HCT116 (cell line): Measurements from ENCODE around the gene FCHSD2. TPM values are rescaled to one million over a fixed set of nuclear protein-coding genes. Genes with fewer than 3 reads are reported as not detected.

Source experiments
- ATAC-seq: fragments of 200-7000 bp; cut with Tn5 transposase; 2 replicates; pipeline ENCODE4 v1.9.1; 2020; ENCODE audit warnings: mild to moderate bottlenecking, moderate library complexity
- BruUV-seq: library from RNA; stranded (reverse); fragments of 400-500 nt; replicated peaks from 2 replicates; lab custom pipeline; 2021; lab: Mats Ljungman, UMichigan
- CTCF ChIA-PET: fragments of 300-600 bp; sonication (Branson Sonifier 250); formaldehyde crosslinking; loops from one replicate; lab custom pipeline; 2021; ENCODE audit warnings: antibody characterized with exemption; lab: Charles Lee
- POLR2A ChIA-PET: fragments of 300-600, 350-600 bp; sonication (Branson Sonifier 250); formaldehyde crosslinking; loops from one replicate; lab custom pipeline; 2021; ENCODE audit warnings: antibody characterized with exemption; lab: Charles Lee
- RAD21 ChIA-PET, 2 experiments: fragments of 300-600 bp; sonication (Branson Sonifier 250); formaldehyde crosslinking; loops; one replicate each; lab custom pipeline; 2023; ENCODE audit warnings: low total read pairs in 2 of 2; ENCODE audit not compliant: uncharacterized antibody in 2 of 2, unreplicated experiment in 2 of 2, low non-redundant PET in 1 of 2; lab: Charles Lee
- DNase-seq: peaks from one replicate; pipeline ENCODE4 v3.0.0-alpha.2; 2010; ENCODE audit warnings: low read depth, low spot score
- H2AFZ ChIP-seq: fragments of 200-600 bp; shearing (Covaris generic), sonication (generic); 2 replicates; pipeline ENCODE4 v1.6.1; 2017; ENCODE audit warnings: low read depth, mixed run types, mixed read lengths, antibody characterized with exemption, low read length; ENCODE audit not compliant: poor library complexity, severe bottlenecking
- H3K27ac ChIP-seq: 2 replicates; pipeline ENCODE4 v1.5.1; 2012; ENCODE audit warnings: low read depth, low read length
- H3K27me3 ChIP-seq: fragments of 200-600 bp; sonication (generic); 2 replicates; pipeline ENCODE4 v1.6.1; 2016; ENCODE audit warnings: mixed run types, low read length, mixed read lengths; ENCODE audit not compliant: insufficient read depth
- H3K36me3 ChIP-seq, 2 experiments: fragments of 200-500 bp in 1 of 2; fragments of 200-600 bp in 1 of 2; sonication (Bioruptor generic) in 1 of 2; sonication (generic) in 1 of 2; 2 replicates each; pipeline versions ENCODE4 v1.5.1 to v1.6.1; 2014 to 2016; ENCODE audit warnings: low read length in 2 of 2, inconsistent platforms in 1 of 2, mixed read lengths in 1 of 2, mixed run types in 1 of 2; ENCODE audit not compliant: insufficient read depth in 2 of 2, control insufficient read depth in 1 of 2
- H3K4me1 ChIP-seq, 2 experiments: fragments of 200-600 bp in 1 of 2; sonication (generic) in 1 of 2; 2 replicates each; pipeline versions ENCODE4 v1.5.1 to v1.6.1; 2012 to 2017; ENCODE audit warnings: low read length in 2 of 2, inconsistent platforms in 1 of 2, mild to moderate bottlenecking in 1 of 2, mixed read lengths in 1 of 2, mixed run types in 1 of 2, moderate library complexity in 1 of 2; ENCODE audit not compliant: insufficient read depth in 2 of 2, control insufficient read depth in 1 of 2
- H3K4me2 ChIP-seq: fragments of 200-600 bp; sonication (generic); 2 replicates; pipeline ENCODE4 v1.6.1; 2017; ENCODE audit warnings: mixed run types, low read length, mixed read lengths
- H3K4me3 ChIP-seq, 2 experiments: fragments of 200-600 bp in 1 of 2; sonication (generic) in 1 of 2; replicated peaks in 1 of 2; 2 replicates each; pipeline ENCODE4 v1.5.1; 2011 to 2016; ENCODE audit warnings: low read length in 2 of 2, control low read depth in 1 of 2, low read depth in 1 of 2, mild to moderate bottlenecking in 1 of 2, mixed read lengths in 1 of 2, mixed run types in 1 of 2
- H3K79me2 ChIP-seq: fragments of 200-600 bp; sonication (generic); 2 replicates; pipeline ENCODE4 v1.6.1; 2017; ENCODE audit warnings: mild to moderate bottlenecking, mixed run types, low read length, moderate library complexity, mixed read lengths; ENCODE audit not compliant: insufficient read depth
- H3K9ac ChIP-seq: fragments of 200-600 bp; sonication (generic); 2 replicates; pipeline ENCODE4 v1.6.1; 2016; ENCODE audit warnings: low read length, mixed read lengths
- H3K9me2 ChIP-seq: fragments of 200-600 bp; sonication (generic), shearing (Covaris generic); 2 replicates; pipeline ENCODE4 v1.6.1; 2017; ENCODE audit warnings: mixed run types, mild to moderate bottlenecking, moderate library complexity; ENCODE audit not compliant: insufficient read depth
- H3K9me3 ChIP-seq, 2 experiments: fragments of 200-500 bp in 1 of 2; fragments of 200-600 bp in 1 of 2; sonication (Bioruptor generic) in 1 of 2; sonication (generic) in 1 of 2; 2 replicates each; pipeline ENCODE4 v1.6.1; 2014 to 2017; ENCODE audit warnings: low read length in 2 of 2, mixed read lengths in 2 of 2, inconsistent platforms in 1 of 2, low read depth in 1 of 2, mild to moderate bottlenecking in 1 of 2, mixed run types in 1 of 2, moderate library complexity in 1 of 2; ENCODE audit not compliant: control insufficient read depth in 1 of 2, insufficient read depth in 1 of 2
- H4K20me1 ChIP-seq: fragments of 200-600 bp; sonication (generic), shearing (Covaris generic); 2 replicates; pipeline ENCODE4 v1.6.1; 2017; ENCODE audit warnings: mixed run types, mild to moderate bottlenecking, moderate library complexity; ENCODE audit not compliant: insufficient read depth
- CBX3 ChIP-seq: IDR thresholded peaks from 2 replicates; pipeline ENCODE4 v1.6.1; 2012; ENCODE audit warnings: low read depth
- CTCF ChIP-seq, 3 experiments: fragments of 200-600 bp in 1 of 3; sonication (generic) in 1 of 3; IDR thresholded peaks in 2 of 3; conservative IDR thresholded peaks in 1 of 3; 2 replicates each; pipeline ENCODE4 v1.5.1; 2012 to 2017; ENCODE audit warnings: low read depth in 2 of 3, low read length in 2 of 3, antibody characterized with exemption in 1 of 3, borderline replicate concordance in 1 of 3, control low read depth in 1 of 3, mild to moderate bottlenecking in 1 of 3, mixed read lengths in 1 of 3, mixed run types in 1 of 3, moderate library complexity in 1 of 3; ENCODE audit not compliant: insufficient read depth in 1 of 3
- ELF1 ChIP-seq: IDR thresholded peaks from 2 replicates; pipeline ENCODE4 v1.6.1; 2012; ENCODE audit warnings: low read depth, borderline replicate concordance
- EZH2 ChIP-seq: fragments of 200-600 bp; sonication (generic); IDR thresholded peaks from 2 replicates; pipeline ENCODE4 v1.6.1; 2017; ENCODE audit warnings: antibody characterized with exemption, mixed run types
- EZH2phosphoT487 ChIP-seq: fragments of 200-600 bp; IDR thresholded peaks from 2 replicates; pipeline ENCODE4 v1.6.1; 2018; ENCODE audit warnings: antibody characterized with exemption, borderline replicate concordance
- FOSL1 ChIP-seq: IDR thresholded peaks from 2 replicates; pipeline ENCODE4 v1.6.1; 2012; ENCODE audit warnings: low read depth
- JUND ChIP-seq: IDR thresholded peaks from 2 replicates; pipeline ENCODE4 v1.6.1; 2012
- POLR2A ChIP-seq: IDR thresholded peaks from 2 replicates; pipeline ENCODE4 v1.7.0; 2011; ENCODE audit warnings: borderline replicate concordance; ENCODE audit not compliant: insufficient read depth, insufficient read length; ENCODE audit errors: extremely low read depth
- POLR2AphosphoS5 ChIP-seq: IDR thresholded peaks from 2 replicates; pipeline ENCODE4 v1.6.1; 2011; ENCODE audit warnings: mild to moderate bottlenecking, low read depth, low read length, moderate library complexity
- RAD21 ChIP-seq: IDR thresholded peaks from 2 replicates; pipeline ENCODE4 v1.6.1; 2012; ENCODE audit warnings: low read depth, mild to moderate bottlenecking
- REST ChIP-seq: IDR thresholded peaks from 2 replicates; pipeline ENCODE4 v1.6.1; 2012; ENCODE audit warnings: low read depth
- SP1 ChIP-seq: IDR thresholded peaks from 2 replicates; pipeline ENCODE4 v1.6.1; 2012; ENCODE audit warnings: low read depth
- SRF ChIP-seq: IDR thresholded peaks from 2 replicates; pipeline ENCODE4 v1.6.1; 2012; ENCODE audit warnings: low read depth
- TCF7L2 ChIP-seq: IDR thresholded peaks from 2 replicates; pipeline ENCODE4 v1.7.0; 2011; ENCODE audit warnings: borderline replicate concordance, inconsistent platforms; ENCODE audit not compliant: insufficient read depth, insufficient read length; ENCODE audit errors: extremely low read depth
- YY1 ChIP-seq: IDR thresholded peaks from 2 replicates; pipeline ENCODE4 v1.6.1; 2011; ENCODE audit warnings: low read length, low read depth, moderate library complexity, mild to moderate bottlenecking; ENCODE audit not compliant: insufficient replicate concordance; ENCODE audit errors: extremely low read depth
- ZBTB33 ChIP-seq: IDR thresholded peaks from 2 replicates; pipeline ENCODE4 v1.6.1; 2011; ENCODE audit warnings: mild to moderate bottlenecking, low read length, moderate library complexity; ENCODE audit not compliant: insufficient replicate concordance; ENCODE audit errors: extremely low read depth
- ZNF274 ChIP-seq: fragments of 200-500 bp; sonication (Bioruptor generic); IDR thresholded peaks from 2 replicates; pipeline ENCODE4 v1.6.1; 2014; ENCODE audit warnings: mild to moderate bottlenecking, low read depth, low read length, inconsistent platforms
- intact Hi-C: fragments of 100-400 bp; cut with micrococcal nuclease; formaldehyde crosslinking; loops from 2 replicates; pipeline ENCODE4 v1.10.0; 2022
- total RNA-seq: library from RNA; stranded (reverse); gene quantifications from one replicate; pipeline ENCODE4 v1.2.1, GENCODE V29; 2021; ENCODE audit not compliant: unreplicated experiment

The FCHSD2 gene
- total RNA-seq, 1 experiment from 2014 or later = 15.0 TPM

GRCh38 chr11:72932132-72932570 is 210.0 kb downstream of the FCHSD2 start:
- no peaks in the 10 kb centered on the region for H3K27me3 ChIP-seq
- intact Hi-C loops = no loop called here
- H3K9ac ChIP-seq = no peak overlapping the region
- BruUV-seq = no TSS peak
- H3K9me2 ChIP-seq = no peaks in the 10 kb centered on the region
- no peaks in the 10 kb centered on the region for H3K79me2 ChIP-seq
- ChIA-PET POLR2A (interaction anchor here (0.6 kb wide), 1 partner anchor 16 kb away, joined by 4 read pairs; no protein-coding TSS in a partner anchor), CTCF (no interaction called here), RAD21 (no interaction called here)
- H2AFZ ChIP-seq = no peak overlapping the region
- no peak overlapping the region for H3K4me2 ChIP-seq
- ATAC-seq (no peak), DNase-seq (no peak)
- no peak overlapping the region for H3K27ac ChIP-seq
- H3K9me3 ChIP-seq = no peaks in the 10 kb centered on the region
- TF ChIP-seq CTCF (IDR thresholded peaks at IDR 0.05 in 2 of 3, conservative IDR thresholded peaks at IDR 0.05 in 1 of 3; ENCODE audit: borderline replicate concordance in 1 of 3, insufficient read depth in 1 of 3, low read depth in 2 of 3, low read length in 2 of 3) (no peak), POLR2AphosphoS5 (no peak), RAD21 (no peak), EZH2 (no peak), EZH2phosphoT487 (no peak), SP1 (no peak), ZBTB33 (no peak), ELF1 (no peak), YY1 (no peak), FOSL1 (no peak), TCF7L2 (no peak), JUND (no peak), SRF (no peak), CBX3 (no peak), ZNF274 (no peak), POLR2A (no peak), REST (no peak)
- H4K20me1 ChIP-seq = no peaks in the 10 kb centered on the region
- no peaks in the 10 kb centered on the region for H3K4me1 ChIP-seq
- no peaks in the 10 kb centered on the region for H3K36me3 ChIP-seq
- no peak overlapping the region for H3K4me3 ChIP-seq
